Subcutaneous adipose tissue (tissue), 4 donors: ENCODE data around the gene SLC25A4. TPM values are rescaled to one million over a fixed set of nuclear protein-coding genes. Genes with fewer than 3 reads are reported as not detected.

ENCODE experiments used
- CTCF ChIP-seq: fragments of 450-650 bp; IDR thresholded peaks from one replicate; pipeline ENCODE4 v1.5.1; 2016; ENCODE audit warnings: low read depth, mild to moderate bottlenecking, control low read depth, antibody characterized with exemption, moderate library complexity
- total RNA-seq, 4 donors: library from RNA; depleted of rRNA; stranded (reverse); fragments of >200 nt; gene quantifications; one replicate each; pipeline ENCODE4 v1.1.0, GENCODE V29; 2016

SLC25A4 gene
- total RNA-seq, 4 donors from 2014 or later, result 9.5 to 26.8 (median 18.2) TPM

GRCh38 chr4:185138161-185138560 lies 4.9 kb upstream of the SLC25A4 start:
- TF ChIP-seq CTCF, result no peak

GRCh38 chr4:185139736-185140135 lies 3.3 kb upstream of the SLC25A4 start:
- no peak for TF ChIP-seq CTCF

GRCh38 chr4:185141777-185142176 lies 1.3 kb upstream of the SLC25A4 start:
- TF ChIP-seq CTCF, result no peak

GRCh38 chr4:185142564-185142911 lies 528 bp upstream of the SLC25A4 start:
- no peak for TF ChIP-seq CTCF

- no peak for TF ChIP-seq CTCF
Observed at GRCh38 chr4:185143601-185143969, 519 bp downstream of the SLC25A4 start.

GRCh38 chr4:185144601-185145240 lies 1.7 kb downstream of the SLC25A4 start:
- TF ChIP-seq CTCF, result no peak

GRCh38 chr4:185145572-185145971 lies 2.5 kb downstream of the SLC25A4 start:
- no peak for TF ChIP-seq CTCF
